ENCODE data around the gene GATAD1.

Gene GATAD1

DNA sequence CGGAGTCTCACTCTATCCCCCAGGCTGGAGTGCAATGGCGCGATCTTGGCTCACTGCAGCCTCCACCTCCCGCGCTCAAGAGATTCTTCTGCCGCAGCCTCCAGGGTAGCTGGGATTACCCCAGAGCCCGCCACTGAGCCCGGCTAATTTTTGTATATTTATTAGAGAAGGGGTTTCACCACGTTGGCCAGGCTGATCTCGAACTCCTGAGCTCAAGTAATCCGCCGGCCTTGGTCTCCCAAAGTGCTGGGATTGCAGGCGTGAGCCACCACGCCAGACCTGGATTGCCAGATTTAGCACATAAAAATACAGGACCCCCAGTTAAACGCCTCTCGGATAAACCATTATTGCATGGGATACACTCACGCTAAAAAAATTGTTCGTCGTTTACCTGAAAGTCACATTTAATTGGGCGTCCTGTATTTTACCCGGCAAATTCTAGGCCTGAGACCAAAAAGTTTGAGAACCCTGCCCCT is 375 bp upstream of the GATAD1 start:
- no peak for DNase-seq (ENCODE audit: low read depth, low spot score)
- no peaks in the 10 kb centered on the region for H3K9me3 ChIP-seq (ENCODE audit: insufficient read depth, low read length)
- peak overlapping the region; percentile 51 for H3K9ac ChIP-seq (ENCODE audit: insufficient read length, low read depth)
- peaks cover 33% of the 10 kb centered on the region for H3K36me3 ChIP-seq (ENCODE audit: insufficient read depth, insufficient read length, low read length)
- no peaks in the 10 kb centered on the region for H3K27me3 ChIP-seq (ENCODE audit: insufficient read depth, insufficient read length)
- H3K4me3 ChIP-seq (ENCODE audit: insufficient read length, low read depth): peak overlapping the region; percentile 84
- H3K4me1 ChIP-seq (ENCODE audit: insufficient read depth, insufficient read length): no peaks in the 10 kb centered on the region
- TF ChIP-seq YY1 (IDR thresholded peaks at IDR 0.05; ENCODE audit: insufficient read depth, insufficient read length): no peak
- no peak for TF ChIP-seq SUZ12 (IDR thresholded peaks at IDR 0.05; ENCODE audit: extremely low read depth, insufficient read depth, insufficient read length)
- no peak for TF ChIP-seq ZNF274 (IDR thresholded peaks at IDR 0.05; ENCODE audit: low read depth, low read length)

DNA sequence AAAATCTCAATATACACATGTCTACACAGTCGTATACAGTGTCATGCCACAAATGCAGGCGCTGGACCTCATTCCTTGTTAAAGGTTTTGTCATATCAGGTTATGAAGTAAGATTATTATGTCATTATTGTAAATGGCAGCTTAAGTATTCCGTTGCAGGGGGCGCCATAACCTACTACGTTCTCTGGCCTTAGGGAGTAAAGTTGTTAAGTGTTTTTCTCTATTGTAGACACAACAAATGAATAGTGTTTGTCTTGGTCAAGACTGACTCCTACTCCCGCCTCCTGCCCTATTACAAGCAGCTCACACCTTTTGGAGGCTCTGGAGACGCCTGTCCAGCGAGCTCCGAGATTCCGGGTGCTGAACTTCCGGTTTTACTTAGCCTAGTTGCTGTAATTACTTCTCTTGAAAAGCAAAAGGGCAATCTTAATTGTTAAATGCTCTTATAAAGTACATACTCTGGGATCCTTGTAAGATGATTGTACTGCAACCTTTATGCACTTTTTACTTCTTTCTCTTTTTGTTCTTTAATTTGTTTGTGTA is 994 bp downstream of the GATAD1 start:
- DNase-seq (ENCODE audit: low read depth, low spot score): no peak
- no peaks in the 10 kb centered on the region for H3K9me3 ChIP-seq (ENCODE audit: insufficient read depth, low read length)
- H3K4me1 ChIP-seq (ENCODE audit: insufficient read depth, insufficient read length): no peaks in the 10 kb centered on the region
- no peak for TF ChIP-seq YY1 (IDR thresholded peaks at IDR 0.05; ENCODE audit: insufficient read depth, insufficient read length)
- no peak for TF ChIP-seq ZNF274 (IDR thresholded peaks at IDR 0.05; ENCODE audit: low read depth, low read length)
- no peak for TF ChIP-seq SUZ12 (IDR thresholded peaks at IDR 0.05; ENCODE audit: extremely low read depth, insufficient read depth, insufficient read length)
- peak overlapping the region; percentile 90 for H3K9ac ChIP-seq (ENCODE audit: insufficient read length, low read depth)
- H3K4me3 ChIP-seq (ENCODE audit: insufficient read length, low read depth): peak overlapping the region; percentile 84
- H3K36me3 ChIP-seq (ENCODE audit: insufficient read depth, insufficient read length, low read length): peaks cover 47% of the 10 kb centered on the region
- no peaks in the 10 kb centered on the region for H3K27me3 ChIP-seq (ENCODE audit: insufficient read depth, insufficient read length)

DNA sequence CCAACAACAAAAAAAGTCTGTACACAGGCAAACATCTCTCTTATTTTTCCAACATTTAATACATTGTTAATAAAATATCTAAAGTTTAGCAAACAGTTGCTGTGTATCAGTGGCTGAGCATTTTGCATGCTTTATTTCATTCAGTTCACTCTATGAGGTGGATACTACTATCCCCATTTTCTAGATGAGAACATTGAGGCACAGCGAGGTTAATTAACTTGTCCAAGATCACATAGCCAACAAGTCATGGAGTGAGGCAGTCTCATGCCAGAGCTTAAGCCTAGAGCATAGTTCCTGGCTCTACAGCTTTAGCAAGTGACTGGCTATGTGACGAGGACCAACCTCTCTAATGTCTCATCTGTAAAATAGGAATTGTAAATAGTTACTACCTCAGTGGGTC is 4.4 kb downstream of the GATAD1 start:
- no peaks in the 10 kb centered on the region for H3K9me3 ChIP-seq (ENCODE audit: insufficient read depth, low read length)
- TF ChIP-seq YY1 (IDR thresholded peaks at IDR 0.05; ENCODE audit: insufficient read depth, insufficient read length): no peak
- no peak for TF ChIP-seq ZNF274 (IDR thresholded peaks at IDR 0.05; ENCODE audit: low read depth, low read length)
- TF ChIP-seq SUZ12 (IDR thresholded peaks at IDR 0.05; ENCODE audit: extremely low read depth, insufficient read depth, insufficient read length): no peak
- no peaks in the 10 kb centered on the region for H3K27me3 ChIP-seq (ENCODE audit: insufficient read depth, insufficient read length)
- H3K4me3 ChIP-seq (ENCODE audit: insufficient read length, low read depth): no peak overlapping the region
- peaks cover 76% of the 10 kb centered on the region for H3K36me3 ChIP-seq (ENCODE audit: insufficient read depth, insufficient read length, low read length)
- no peaks in the 10 kb centered on the region for H3K4me1 ChIP-seq (ENCODE audit: insufficient read depth, insufficient read length)
- no peak overlapping the region for H3K9ac ChIP-seq (ENCODE audit: insufficient read length, low read depth)
- no peak for DNase-seq (ENCODE audit: low read depth, low spot score)

DNA sequence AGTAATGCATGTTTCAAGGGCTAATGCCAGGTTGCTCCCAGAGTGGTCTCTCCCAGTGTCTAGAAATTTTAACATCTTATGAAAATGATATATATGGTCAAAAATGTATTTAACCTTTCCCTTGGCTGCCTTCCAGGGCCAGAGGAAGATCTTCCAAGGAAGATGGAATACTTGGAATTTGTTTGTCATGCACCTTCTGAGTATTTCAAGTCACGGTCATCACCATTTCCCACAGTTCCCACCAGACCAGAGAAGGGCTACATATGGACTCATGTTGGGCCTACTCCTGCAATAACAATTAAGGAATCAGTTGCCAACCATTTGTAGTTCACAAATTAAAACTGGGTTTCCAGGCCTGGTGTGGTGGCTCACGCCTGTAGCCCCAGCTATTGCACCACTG is 9.0 kb downstream of the GATAD1 start:
- Histone ChIP-seq H3K9ac (ENCODE audit: insufficient read length, low read depth) (no peak overlapping the region), H3K4me3 (ENCODE audit: insufficient read length, low read depth) (no peak overlapping the region), H3K4me1 (ENCODE audit: insufficient read depth, insufficient read length) (no peaks in the 10 kb centered on the region), H3K27me3 (ENCODE audit: insufficient read depth, insufficient read length) (no peaks in the 10 kb centered on the region), H3K9me3 (ENCODE audit: insufficient read depth, low read length) (no peaks in the 10 kb centered on the region), H3K36me3 (ENCODE audit: insufficient read depth, insufficient read length, low read length) (peaks cover 62% of the 10 kb centered on the region)
- no peak for DNase-seq (ENCODE audit: low read depth, low spot score)
- TF ChIP-seq YY1 (IDR thresholded peaks at IDR 0.05; ENCODE audit: insufficient read depth, insufficient read length) (no peak), ZNF274 (IDR thresholded peaks at IDR 0.05; ENCODE audit: low read depth, low read length) (no peak), SUZ12 (IDR thresholded peaks at IDR 0.05; ENCODE audit: extremely low read depth, insufficient read depth, insufficient read length) (no peak)

DNA sequence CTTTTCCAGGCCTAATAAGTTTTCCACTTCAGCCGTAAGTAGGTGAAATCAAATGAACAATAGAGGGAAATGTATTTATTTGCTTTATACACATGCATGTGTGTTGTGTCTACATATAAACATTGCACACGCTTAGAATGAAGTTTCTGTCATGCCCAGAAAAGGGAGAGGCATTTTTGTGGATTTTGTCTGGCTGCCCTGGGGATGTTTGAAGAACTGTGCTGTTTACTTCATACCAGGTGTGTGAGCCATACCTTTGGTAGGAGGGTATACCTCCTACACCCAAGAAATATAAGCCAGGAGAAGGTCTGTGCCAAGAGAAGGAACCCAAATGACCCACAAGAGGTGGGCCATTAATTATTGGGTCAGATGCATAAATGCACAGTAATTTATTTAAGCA is 12.8 kb downstream of the GATAD1 start:
- Histone ChIP-seq H3K9me3 (ENCODE audit: insufficient read depth, low read length) (no peaks in the 10 kb centered on the region), H3K9ac (ENCODE audit: insufficient read length, low read depth) (no peak overlapping the region), H3K4me1 (ENCODE audit: insufficient read depth, insufficient read length) (no peaks in the 10 kb centered on the region), H3K27me3 (ENCODE audit: insufficient read depth, insufficient read length) (no peaks in the 10 kb centered on the region), H3K4me3 (ENCODE audit: insufficient read length, low read depth) (no peak overlapping the region), H3K36me3 (ENCODE audit: insufficient read depth, insufficient read length, low read length) (peaks cover 25% of the 10 kb centered on the region)
- TF ChIP-seq YY1 (IDR thresholded peaks at IDR 0.05; ENCODE audit: insufficient read depth, insufficient read length) (no peak), SUZ12 (IDR thresholded peaks at IDR 0.05; ENCODE audit: extremely low read depth, insufficient read depth, insufficient read length) (no peak), ZNF274 (IDR thresholded peaks at IDR 0.05; ENCODE audit: low read depth, low read length) (no peak)
- no peak for DNase-seq (ENCODE audit: low read depth, low spot score)

DNA sequence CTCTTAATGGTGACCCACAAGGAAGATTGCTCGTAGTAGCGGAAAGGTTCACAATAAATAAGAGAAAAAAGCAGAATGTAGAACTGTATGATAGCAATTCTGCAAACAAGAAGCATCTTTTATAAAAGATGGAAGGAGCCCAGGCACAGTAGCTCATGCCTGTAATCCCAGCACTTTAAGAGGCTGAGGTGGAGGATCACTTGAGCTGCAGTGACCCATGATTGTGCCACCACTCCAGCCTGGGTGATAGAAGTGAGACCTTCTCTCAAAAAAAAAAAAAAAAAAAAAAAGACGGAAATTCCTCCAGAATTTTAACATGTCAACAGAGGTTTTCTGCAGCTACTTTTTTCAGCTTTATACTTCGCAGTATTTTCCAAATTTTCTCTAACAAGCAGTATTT is 13.2 kb downstream of the GATAD1 start:
- H3K9ac ChIP-seq (ENCODE audit: insufficient read length, low read depth): no peak overlapping the region
- H3K4me1 ChIP-seq (ENCODE audit: insufficient read depth, insufficient read length): no peaks in the 10 kb centered on the region
- no peak for TF ChIP-seq SUZ12 (IDR thresholded peaks at IDR 0.05; ENCODE audit: extremely low read depth, insufficient read depth, insufficient read length)
- no peaks in the 10 kb centered on the region for H3K27me3 ChIP-seq (ENCODE audit: insufficient read depth, insufficient read length)
- peaks cover 23% of the 10 kb centered on the region for H3K36me3 ChIP-seq (ENCODE audit: insufficient read depth, insufficient read length, low read length)
- H3K9me3 ChIP-seq (ENCODE audit: insufficient read depth, low read length): no peaks in the 10 kb centered on the region
- no peak overlapping the region for H3K4me3 ChIP-seq (ENCODE audit: insufficient read length, low read depth)
- DNase-seq (ENCODE audit: low read depth, low spot score): no peak

DNA sequence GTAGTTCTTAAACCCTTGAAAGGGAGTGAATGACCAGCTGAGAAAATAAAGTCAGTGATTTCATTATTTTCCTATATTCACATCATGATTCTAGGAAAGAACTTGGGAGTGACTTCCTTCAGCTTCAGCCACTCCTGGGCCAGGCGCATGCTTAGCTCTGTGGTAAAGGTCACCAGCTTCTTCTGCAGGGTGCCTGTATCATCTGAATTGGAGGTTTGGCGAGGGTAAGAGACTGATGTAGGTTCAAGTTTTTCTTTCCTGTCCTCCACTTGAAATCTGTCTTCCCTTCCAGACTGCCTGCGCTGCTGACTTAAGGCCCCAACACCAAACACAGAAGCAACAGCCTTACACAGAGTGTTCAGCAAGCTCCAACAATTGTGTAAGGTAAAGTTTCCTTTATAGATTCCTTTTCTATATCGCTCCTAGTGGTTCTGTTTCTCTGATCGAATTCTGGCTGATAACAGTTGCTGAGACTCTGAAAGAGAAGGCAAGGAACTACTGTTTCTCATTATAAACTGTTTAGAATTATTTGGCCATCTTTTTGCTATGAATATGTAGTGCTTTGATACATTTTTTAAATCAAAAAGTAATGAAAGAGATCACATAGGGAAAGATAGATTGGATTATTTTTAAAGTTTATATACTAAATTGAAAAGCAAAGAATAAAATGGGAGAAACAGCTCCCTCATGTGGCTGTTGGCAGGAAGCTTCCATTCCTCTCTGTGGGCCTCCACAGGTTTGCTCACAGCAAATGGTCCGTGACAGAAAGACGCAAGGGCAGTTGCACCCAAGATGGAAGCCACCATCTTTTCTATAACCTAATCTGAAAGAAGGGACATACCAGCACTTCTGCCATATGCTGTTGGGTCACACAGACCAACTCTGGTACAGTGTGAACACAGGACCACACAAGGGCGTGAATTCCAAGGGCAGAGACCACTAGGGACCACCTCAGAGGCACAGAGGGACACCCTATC is 14.0 kb downstream of the GATAD1 start:
- Histone ChIP-seq H3K4me1 (ENCODE audit: insufficient read depth, insufficient read length) (no peaks in the 10 kb centered on the region), H3K9me3 (ENCODE audit: insufficient read depth, low read length) (no peaks in the 10 kb centered on the region), H3K36me3 (ENCODE audit: insufficient read depth, insufficient read length, low read length) (peaks cover 15% of the 10 kb centered on the region), H3K4me3 (ENCODE audit: insufficient read length, low read depth) (no peak overlapping the region), H3K9ac (ENCODE audit: insufficient read length, low read depth) (no peak overlapping the region), H3K27me3 (ENCODE audit: insufficient read depth, insufficient read length) (no peaks in the 10 kb centered on the region)
- TF ChIP-seq ZNF274 (IDR thresholded peaks at IDR 0.05; ENCODE audit: low read depth, low read length) (no peak), YY1 (IDR thresholded peaks at IDR 0.05; ENCODE audit: insufficient read depth, insufficient read length) (no peak), SUZ12 (IDR thresholded peaks at IDR 0.05; ENCODE audit: extremely low read depth, insufficient read depth, insufficient read length) (no peak)
- no peak for DNase-seq (ENCODE audit: low read depth, low spot score)

Measured in NT2/D1 (cell line).